Inflammatory macrophage treated with lipopolysaccharide for 4 hours (primary cell): ENCODE measurements around the gene DENND4C.

Experiments
- DNase-seq: peaks from one replicate; pipeline ENCODE4 v3.0.0-alpha.2; 2020

Gene DENND4C

DNA sequence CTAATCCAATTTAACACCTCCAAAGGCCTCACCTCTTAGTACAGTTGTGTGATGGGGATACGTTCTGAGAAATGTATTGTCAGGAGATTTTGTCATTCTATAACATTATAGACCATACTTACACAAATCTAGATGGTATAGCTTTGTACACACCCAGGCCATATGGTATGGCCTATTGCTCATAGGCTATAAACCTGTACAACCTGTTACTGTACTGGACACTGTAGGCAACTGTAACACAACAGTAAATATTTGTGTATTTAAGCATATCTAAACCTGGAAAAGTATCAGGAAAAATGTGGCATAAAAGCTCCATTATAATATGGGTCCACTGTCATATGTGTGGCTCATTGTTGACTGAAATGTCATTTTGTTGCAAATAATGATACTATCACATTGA, 190.4 kb downstream of the DENND4C start:
- DNase-seq: no peak
